T-helper 9 cell (primary cell): ENCODE measurements around the gene VSTM2B.
"Not testable (repeated sequence)": the region's sequence is repeated elsewhere in the genome, so short reads cannot be mapped to it uniquely, and the experiment has no call there.

Experiments used
- DNase-seq: peaks from one replicate; pipeline ENCODE4 v3.0.0-alpha.2; 2020

The VSTM2B gene

GRCh38 chr19:29547981-29548380 is 22.2 kb downstream of the VSTM2B start:
- DNase-seq = no peak

- no peak for DNase-seq
Observed at GRCh38 chr19:29548483-29549085, 22.8 kb downstream of the VSTM2B start.

- no peak for DNase-seq
Observed at GRCh38 chr19:29549105-29550070, 23.6 kb downstream of the VSTM2B start.

GRCh38 chr19:29550896-29551295 is 25.1 kb downstream of the VSTM2B start:
- DNase-seq = no peak

- DNase-seq = no peak
Observed at GRCh38 chr19:29551774-29552173, 26.0 kb downstream of the VSTM2B start.

- no peak for DNase-seq
Observed at GRCh38 chr19:29552454-29553280, 26.9 kb downstream of the VSTM2B start.

- DNase-seq = no peak
Observed at GRCh38 chr19:29554149-29554548, 28.4 kb downstream of the VSTM2B start.

- not testable (repeated sequence) for DNase-seq
Observed at GRCh38 chr19:29559110-29559509, 33.3 kb downstream of the VSTM2B start.

GRCh38 chr19:29559743-29560142 is 33.9 kb downstream of the VSTM2B start:
- no peak for DNase-seq

GRCh38 chr19:29560313-29561075 is 34.7 kb downstream of the VSTM2B start:
- no peak for DNase-seq

GRCh38 chr19:29561601-29562000 is 35.8 kb downstream of the VSTM2B start:
- DNase-seq = no peak

GRCh38 chr19:29562299-29563297 is 36.8 kb downstream of the VSTM2B start:
- no peak for DNase-seq

- no peak for DNase-seq
Observed at GRCh38 chr19:29563486-29564101, 37.8 kb downstream of the VSTM2B start.

- DNase-seq = no peak
Observed at GRCh38 chr19:29564574-29565005, 38.8 kb downstream of the VSTM2B start.

GRCh38 chr19:29565171-29565570 is 39.4 kb downstream of the VSTM2B start:
- DNase-seq = no peak

GRCh38 chr19:29566496-29567054 is 40.8 kb downstream of the VSTM2B start:
- DNase-seq = no peak

GRCh38 chr19:29567366-29567915 is 41.6 kb downstream of the VSTM2B start:
- DNase-seq = no peak

GRCh38 chr19:29568036-29569025 is 42.5 kb downstream of the VSTM2B start:
- no peak for DNase-seq
